IMR-90 (cell line): ENCODE data around the gene SURF1. TPM values are rescaled to one million over a fixed set of nuclear protein-coding genes. Genes with fewer than 3 reads are reported as not detected.
A peak's percentile ranks its signal among the peaks of the same experiment; 100 is the strongest.

Experiments
- ATAC-seq: fragments of 200-7000 bp; cut with Tn5 transposase; 2 replicates; pipeline ENCODE4 v1.9.1; 2020; ENCODE audit warnings: low read depth, mild to moderate bottlenecking, moderate library complexity
- BruUV-seq: library from RNA; stranded (reverse); fragments of 400-500 nt; replicated peaks from 2 replicates; lab custom pipeline; 2021; lab: Mats Ljungman, UMichigan
- CTCF ChIA-PET: fragments of 300-600 bp; formaldehyde crosslinking; extraction: SDS; loops from one replicate; lab custom pipeline; 2021; ENCODE audit warnings: antibody characterized with exemption; lab: Yijun Ruan, JAX
- POLR2A ChIA-PET: fragments of 300-600 bp; sonication (Branson Sonifier 250); formaldehyde crosslinking; loops from one replicate; lab custom pipeline; 2022; ENCODE audit warnings: antibody characterized with exemption; ENCODE audit not compliant: unreplicated experiment; lab: Charles Lee
- DNase-seq: peaks from one replicate; pipeline ENCODE4 v3.0.0; 2013
- H2AFZ ChIP-seq: replicated peaks from 2 replicates; pipeline ENCODE3; 2013; ENCODE audit warnings: low read length, mild to moderate bottlenecking; ENCODE audit not compliant: poor library complexity
- H2AK5ac ChIP-seq: 2 replicates; pipeline ENCODE4 v1.6.1; 2013; ENCODE audit warnings: low read depth, low read length, inconsistent platforms
- H2AK9ac ChIP-seq: replicated peaks from 2 replicates; pipeline ENCODE3; 2013; ENCODE audit warnings: mild to moderate bottlenecking, low read depth, low read length, moderate library complexity; ENCODE audit not compliant: poor library complexity
- H2BK120ac ChIP-seq: 2 replicates; pipeline ENCODE4 v1.6.1; 2013; ENCODE audit warnings: low read depth, low read length, inconsistent platforms
- H2BK15ac ChIP-seq: 3 replicates; pipeline ENCODE4 v1.6.1; 2013; ENCODE audit warnings: low read depth, low read length, inconsistent platforms
- H2BK20ac ChIP-seq: 2 replicates; pipeline ENCODE4 v1.6.1; 2013; ENCODE audit warnings: low read depth, mild to moderate bottlenecking, inconsistent platforms, low read length, moderate library complexity
- H2BK5ac ChIP-seq: 2 replicates; pipeline ENCODE4 v1.6.1; 2013; ENCODE audit warnings: mild to moderate bottlenecking, low read depth, low read length, inconsistent platforms; ENCODE audit not compliant: poor library complexity, severe bottlenecking
- H3K14ac ChIP-seq: replicated peaks from 2 replicates; pipeline ENCODE4 v1.6.1; 2013; ENCODE audit warnings: low read depth, low read length, inconsistent platforms
- H3K18ac ChIP-seq: 2 replicates; pipeline ENCODE4 v1.6.1; 2013; ENCODE audit warnings: low read depth, low read length, control low read depth
- H3K23ac ChIP-seq: 2 replicates; pipeline ENCODE4 v1.6.1; 2013; ENCODE audit warnings: low read depth, low read length, inconsistent platforms
- H3K27ac ChIP-seq: 2 replicates; pipeline ENCODE4 v1.5.1; 2013; ENCODE audit warnings: mild to moderate bottlenecking, control low read depth, low read length; ENCODE audit not compliant: insufficient read depth
- H3K27me3 ChIP-seq: 2 replicates; pipeline ENCODE4 v1.6.1; 2013; ENCODE audit warnings: low read length; ENCODE audit not compliant: control insufficient read depth, insufficient read depth
- H3K36me3 ChIP-seq: 2 replicates; pipeline ENCODE4 v1.6.1; 2013; ENCODE audit warnings: low read length, mixed read lengths; ENCODE audit not compliant: control insufficient read depth, insufficient read depth
- H3K4ac ChIP-seq: 2 replicates; pipeline ENCODE4 v1.6.1; 2013; ENCODE audit warnings: low read depth, low read length, inconsistent platforms
- H3K4me1 ChIP-seq: 2 replicates; pipeline ENCODE4 v1.6.1; 2013; ENCODE audit warnings: low read length, mixed read lengths; ENCODE audit not compliant: control insufficient read depth, insufficient read depth
- H3K4me2 ChIP-seq: 2 replicates; pipeline ENCODE4 v1.6.1; 2013; ENCODE audit warnings: low read depth, mild to moderate bottlenecking, control low read depth, low read length, moderate library complexity
- H3K4me3 ChIP-seq: 2 replicates; pipeline ENCODE4 v1.5.1; 2013; ENCODE audit warnings: low read depth, mild to moderate bottlenecking, control low read depth, low read length, moderate library complexity; ENCODE audit not compliant: insufficient read depth
- H3K56ac ChIP-seq: 2 replicates; pipeline ENCODE4 v1.6.1; 2013; ENCODE audit warnings: low read length, inconsistent platforms; ENCODE audit not compliant: insufficient read depth; ENCODE audit errors: extremely low read depth
- H3K79me1 ChIP-seq, 2 experiments: 2 replicates each; pipeline ENCODE4 v1.6.1; 2013; ENCODE audit warnings: low read length in 2 of 2, inconsistent platforms in 1 of 2, low read depth in 1 of 2
- H3K9ac ChIP-seq: 2 replicates; pipeline ENCODE4 v1.6.1; 2013; ENCODE audit warnings: low read depth, low read length, control low read depth
- H3K9me1 ChIP-seq: 2 replicates; pipeline ENCODE4 v1.6.1; 2013; ENCODE audit warnings: low read length, inconsistent platforms; ENCODE audit not compliant: insufficient read depth
- H3K9me3 ChIP-seq: 2 replicates; pipeline ENCODE4 v1.6.1; 2013; ENCODE audit warnings: low read length; ENCODE audit not compliant: control insufficient read depth, insufficient read depth
- H4K20me1 ChIP-seq: 2 replicates; pipeline ENCODE4 v1.6.1; 2013; ENCODE audit warnings: low read length, inconsistent platforms; ENCODE audit not compliant: insufficient read depth
- H4K5ac ChIP-seq: 2 replicates; pipeline ENCODE4 v1.6.1; 2013; ENCODE audit warnings: mild to moderate bottlenecking, low read depth, low read length, control low read depth
- H4K8ac ChIP-seq, 2 experiments: 2 replicates each; pipeline ENCODE4 v1.6.1; 2013; ENCODE audit warnings: low read depth in 2 of 2, low read length in 2 of 2, control low read depth in 1 of 2, inconsistent platforms in 1 of 2
- H4K91ac ChIP-seq: 2 replicates; pipeline ENCODE4 v1.6.1; 2013; ENCODE audit warnings: low read depth, low read length, inconsistent platforms; ENCODE audit not compliant: insufficient read depth
- MAFK ChIP-seq: IDR thresholded peaks from 2 replicates; pipeline ENCODE4 v1.6.1; 2012; ENCODE audit warnings: low read depth, low read length, improper control_type of control experiment
- MXI1 ChIP-seq: IDR thresholded peaks from 2 replicates; pipeline ENCODE4 v1.6.1; 2012; ENCODE audit warnings: low read depth, mild to moderate bottlenecking, low read length, moderate library complexity, borderline replicate concordance
- NFE2L2 ChIP-seq: fragments of 150-350 bp; IDR thresholded peaks from 2 replicates; pipeline ENCODE4 v1.6.1; 2016; ENCODE audit warnings: low read depth, mild to moderate bottlenecking, low read length
- WGBS, 2 experiments: methylation state at CpG; one replicate each; pipeline versions ENCODE4 v1.1.5 to v1.1.7; 2013; ENCODE audit warnings: missing lambda C conversion rate in 2 of 2; ENCODE audit not compliant: insufficient read length in 1 of 2; ENCODE audit errors: extremely low coverage in 2 of 2; 5-methylcytosine and 5-hydroxymethylcytosine counted together
- dilution Hi-C: fragments of 300-500 bp; cut with HindIII; formaldehyde crosslinking; loops from one replicate; pipeline ENCODE4 v1.14.3; 2018; ENCODE audit warnings: low sequenced_read_pairs; ENCODE audit not compliant: unreplicated experiment
- in situ Hi-C: fragments of 300-500 bp; cut with MboI; formaldehyde crosslinking; loops from 3 replicates; pipeline ENCODE4 v1.14.3; 2019; ENCODE audit warnings: low sequenced_read_pairs, inconsistent platforms, mixed read lengths
- intact Hi-C: fragments of 100-400 bp; cut with micrococcal nuclease; formaldehyde crosslinking; loops from 2 replicates; pipeline ENCODE4 v1.10.0; 2022
- polyA plus RNA-seq, 3 experiments: library from polyadenylated mRNA; depleted of rRNA; stranded (reverse); fragments of >200 nt; gene quantifications; 2 replicates each; pipeline ENCODE4 v1.2.3, GENCODE V29; 2012; ENCODE audit warnings: low replicate concordance in 1 of 3
- total RNA-seq: library from RNA; depleted of rRNA; stranded (reverse); fragments of >200 nt; gene quantifications from 2 replicates; pipeline ENCODE4 v1.2.3, GENCODE V29; 2012
- TF ChIP-seq, protein P1 (sequence below): fragments of 150-350 bp; IDR thresholded peaks from 2 replicates; pipeline ENCODE4 v1.6.1; 2016; ENCODE audit warnings: low read depth, mild to moderate bottlenecking, low read length, moderate library complexity, borderline replicate concordance

SURF1 gene
- total and polyA plus RNA-seq, 2 of the 4 experiments (the other 2 are of a cell fraction) = 15.1 to 24.5 TPM

DNA sequence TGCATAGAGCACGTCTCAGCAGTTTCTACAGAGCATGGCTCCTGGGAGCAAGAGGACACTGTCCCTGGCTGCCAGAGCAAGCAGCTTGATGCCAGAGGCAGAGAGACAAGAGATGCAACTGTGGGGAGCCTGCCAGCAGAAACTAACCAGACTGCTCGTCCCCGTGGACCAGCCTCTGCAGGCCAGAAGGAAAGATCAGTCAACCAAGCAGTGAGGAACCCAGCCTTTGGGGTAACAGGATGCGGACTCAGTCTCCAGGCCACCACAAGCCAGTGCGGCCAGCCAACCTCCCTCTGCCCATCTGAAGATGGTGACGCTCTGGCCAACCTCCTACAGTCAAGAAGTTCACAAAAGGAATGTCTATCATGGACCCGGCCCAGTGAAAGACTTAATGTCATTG is 15.9 kb upstream of the SURF1 start (continued):
- TF ChIP-seq MAFK (no peak), MXI1 (no peak)

DNA sequence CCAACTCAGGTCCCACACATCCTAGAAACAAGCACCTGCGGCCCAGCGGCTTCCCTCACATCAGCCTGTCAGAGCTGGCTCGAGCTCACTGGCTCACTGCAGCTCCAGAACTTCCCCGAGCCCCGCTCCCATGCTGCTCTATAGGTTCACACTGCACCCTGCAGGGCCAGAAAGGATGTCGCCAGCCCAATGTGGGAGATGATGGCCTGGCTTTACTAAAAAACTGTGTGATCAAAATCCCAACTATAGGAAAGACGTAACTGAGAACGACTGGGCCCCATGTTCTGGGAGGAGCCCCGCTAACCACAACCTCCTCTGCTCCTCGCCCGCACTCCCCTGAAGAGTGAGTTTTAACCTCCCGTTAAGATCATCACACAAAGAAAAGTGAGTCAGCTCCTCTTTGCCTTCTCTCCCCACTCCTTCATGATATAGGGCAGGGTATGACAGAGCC is 15.0 kb upstream of the SURF1 start:
- CTCF ChIA-PET = no interaction called here
- in situ Hi-C loops = no loop called here

More for the DNA sequence above, 15.0 kb upstream of the SURF1 start:
- DNase-seq = no peak
- ATAC-seq = no peak
- Histone ChIP-seq H2BK15ac (no peak overlapping the region), H3K4me2 (peak overlapping the region; percentile 9; the same call in 1 of the 2 replicates), H4K20me1 (peaks cover 90% of the 10 kb centered on the region), H3K18ac (no peak overlapping the region), H3K27me3 (no peaks in the 10 kb centered on the region), H3K27ac (no peak overlapping the region), H2AFZ (no peak overlapping the region), H3K23ac (no peak overlapping the region), H2BK20ac (no peak overlapping the region), H3K4me3 (no peak overlapping the region), H4K5ac (no peak overlapping the region), H2AK5ac (no peak overlapping the region), H3K9me3 (no peaks in the 10 kb centered on the region), H3K56ac (no peak overlapping the region), H2AK9ac (no peak overlapping the region), H3K9ac (no peak overlapping the region), H3K14ac (no peak overlapping the region), H4K91ac (no peak overlapping the region), H3K4me1 (peaks cover 12% of the 10 kb centered on the region), H3K4ac (no peak overlapping the region), H3K36me3 (peaks cover 61% of the 10 kb centered on the region), H4K8ac (no peak overlapping the region), H3K79me1 (peaks cover 7 to 55% of the 10 kb centered on the region in 2 experiments), H2BK5ac (no peak overlapping the region), H3K9me1 (peaks cover 32% of the 10 kb centered on the region), H2BK120ac (no peak overlapping the region)
- intact Hi-C loops = no loop called here
- POLR2A ChIA-PET = no interaction called here
- dilution Hi-C loops = no loop called here
- BruUV-seq = no TSS peak
- TF ChIP-seq NFE2L2 = no peak
- TF ChIP-seq, protein P1, sequence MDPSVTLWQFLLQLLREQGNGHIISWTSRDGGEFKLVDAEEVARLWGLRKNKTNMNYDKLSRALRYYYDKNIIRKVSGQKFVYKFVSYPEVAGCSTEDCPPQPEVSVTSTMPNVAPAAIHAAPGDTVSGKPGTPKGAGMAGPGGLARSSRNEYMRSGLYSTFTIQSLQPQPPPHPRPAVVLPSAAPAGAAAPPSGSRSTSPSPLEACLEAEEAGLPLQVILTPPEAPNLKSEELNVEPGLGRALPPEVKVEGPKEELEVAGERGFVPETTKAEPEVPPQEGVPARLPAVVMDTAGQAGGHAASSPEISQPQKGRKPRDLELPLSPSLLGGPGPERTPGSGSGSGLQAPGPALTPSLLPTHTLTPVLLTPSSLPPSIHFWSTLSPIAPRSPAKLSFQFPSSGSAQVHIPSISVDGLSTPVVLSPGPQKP = no peak
- 83% methylated on average over 3 of the region's 12 CpGs; no CpG with 5 or more reads in 1 of the 2 experiments for WGBS, 2 experiments
